Thyroid gland (tissue), 4 donors: Measurements from ENCODE around the gene PDXK. TPM values are rescaled to one million over a fixed set of nuclear protein-coding genes. Genes with fewer than 3 reads are reported as not detected.
A peak's percentile ranks its signal among the peaks of the same experiment; 100 is the strongest.

ENCODE experiments used
- DNase-seq, 2 donors: peaks; one replicate each; pipeline ENCODE4 v3.0.0-alpha.2; 2019
- H3K27ac ChIP-seq, 3 donors: fragments of 200-600 bp; sonication (generic); 1 replicate in 2 of 3; 2 replicates in 1 of 3; pipeline ENCODE4 v1.5.1; 2016 to 2019; ENCODE audit warnings: mild to moderate bottlenecking in 1 of 3, moderate library complexity in 1 of 3
- H3K27me3 ChIP-seq: fragments of 200-600 bp; sonication (generic); one replicate; pipeline ENCODE4 v1.5.1; 2019
- H3K36me3 ChIP-seq, 2 donors: fragments of 200-600 bp; sonication (generic); one replicate each; pipeline ENCODE4 v1.5.1; 2016 to 2019
- H3K4me1 ChIP-seq, 2 donors: fragments of 200-600 bp; sonication (generic); one replicate each; pipeline ENCODE4 v1.5.1; 2017 to 2019
- H3K4me3 ChIP-seq, 3 donors: fragments of 200-600 bp; sonication (generic); replicated peaks in 1 of 3; 1 replicate in 2 of 3; 2 replicates in 1 of 3; pipeline ENCODE4 v1.5.1; 2016; ENCODE audit warnings: mild to moderate bottlenecking in 1 of 3
- H3K9me3 ChIP-seq: fragments of 200-600 bp; sonication (generic); one replicate; pipeline ENCODE4 v1.5.1; 2017
- POLR2A ChIP-seq, 2 donors: fragments of 450-650 bp; IDR thresholded peaks; one replicate each; pipeline ENCODE4 v1.6.1; 2017; ENCODE audit warnings: antibody characterized with exemption in 2 of 2, mild to moderate bottlenecking in 2 of 2, moderate library complexity in 1 of 2
- WGBS, 2 donors: methylation state at CpG; one replicate each; pipeline ENCODE4 v1.1.5; 2017; 5-methylcytosine and 5-hydroxymethylcytosine counted together
- intact Hi-C: fragments of 100-400 bp; cut with DNase I; formaldehyde crosslinking; loops from one replicate; pipeline ENCODE4 v1.15.1; 2023
- total RNA-seq, 4 donors: library from RNA; depleted of rRNA; stranded (reverse); fragments of >200 nt; gene quantifications; one replicate each; pipeline ENCODE4 v1.2.3, GENCODE V29; 2016
- TF ChIP-seq, protein P1 (sequence below), 6 experiments: fragments of 200-600 bp in 3 of 6; fragments of 450-650 bp in 3 of 6; sonication (generic) in 3 of 6; IDR thresholded peaks; one replicate each; pipeline ENCODE4 v1.5.1; 2016 to 2019; ENCODE audit warnings: antibody characterized with exemption in 6 of 6, mild to moderate bottlenecking in 2 of 6, inconsistent platforms in 1 of 6, moderate library complexity in 1 of 6

The PDXK gene
- total RNA-seq, 4 donors from 2014 or later, result 70.6 to 95.5 (median 92.4) TPM

DNA sequence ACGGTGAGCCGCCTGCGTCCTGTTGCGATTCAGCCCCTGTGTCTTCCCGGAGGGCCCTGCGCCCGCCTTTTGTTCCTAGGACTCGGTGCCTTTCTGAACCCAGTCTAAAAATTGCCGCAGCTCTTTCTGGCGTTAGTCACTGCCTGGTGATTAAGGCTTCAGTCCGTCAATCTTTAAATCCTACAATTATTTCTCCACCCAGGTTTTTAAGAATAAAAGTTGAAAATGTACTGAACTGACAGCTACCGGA is 16.2 kb upstream of the PDXK start:
- Histone ChIP-seq H3K4me3 (no peak overlapping the region), H3K36me3 (no peaks in the 10 kb centered on the region), H3K4me1 (peaks cover 0 to 13% of the 10 kb centered on the region in 2 donors), H3K9me3 (no peaks in the 10 kb centered on the region), H3K27ac (no peak overlapping the region), H3K27me3 (no peaks in the 10 kb centered on the region)
- intact Hi-C loops, result loop anchor here (5.0 kb wide), 1 partner anchor 40 kb away; no protein-coding TSS in a partner anchor
- DNase-seq, result no peak
- whole genome bisulfite sequencing, 2 donors, result 61 to 73% methylated on average over 12 of the region's 12 CpGs
- no peak for TF ChIP-seq POLR2A (IDR thresholded peaks at IDR 0.05)
- TF ChIP-seq, protein P1, sequence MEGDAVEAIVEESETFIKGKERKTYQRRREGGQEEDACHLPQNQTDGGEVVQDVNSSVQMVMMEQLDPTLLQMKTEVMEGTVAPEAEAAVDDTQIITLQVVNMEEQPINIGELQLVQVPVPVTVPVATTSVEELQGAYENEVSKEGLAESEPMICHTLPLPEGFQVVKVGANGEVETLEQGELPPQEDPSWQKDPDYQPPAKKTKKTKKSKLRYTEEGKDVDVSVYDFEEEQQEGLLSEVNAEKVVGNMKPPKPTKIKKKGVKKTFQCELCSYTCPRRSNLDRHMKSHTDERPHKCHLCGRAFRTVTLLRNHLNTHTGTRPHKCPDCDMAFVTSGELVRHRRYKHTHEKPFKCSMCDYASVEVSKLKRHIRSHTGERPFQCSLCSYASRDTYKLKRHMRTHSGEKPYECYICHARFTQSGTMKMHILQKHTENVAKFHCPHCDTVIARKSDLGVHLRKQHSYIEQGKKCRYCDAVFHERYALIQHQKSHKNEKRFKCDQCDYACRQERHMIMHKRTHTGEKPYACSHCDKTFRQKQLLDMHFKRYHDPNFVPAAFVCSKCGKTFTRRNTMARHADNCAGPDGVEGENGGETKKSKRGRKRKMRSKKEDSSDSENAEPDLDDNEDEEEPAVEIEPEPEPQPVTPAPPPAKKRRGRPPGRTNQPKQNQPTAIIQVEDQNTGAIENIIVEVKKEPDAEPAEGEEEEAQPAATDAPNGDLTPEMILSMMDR (IDR thresholded peaks at IDR 0.05), result no peak

DNA sequence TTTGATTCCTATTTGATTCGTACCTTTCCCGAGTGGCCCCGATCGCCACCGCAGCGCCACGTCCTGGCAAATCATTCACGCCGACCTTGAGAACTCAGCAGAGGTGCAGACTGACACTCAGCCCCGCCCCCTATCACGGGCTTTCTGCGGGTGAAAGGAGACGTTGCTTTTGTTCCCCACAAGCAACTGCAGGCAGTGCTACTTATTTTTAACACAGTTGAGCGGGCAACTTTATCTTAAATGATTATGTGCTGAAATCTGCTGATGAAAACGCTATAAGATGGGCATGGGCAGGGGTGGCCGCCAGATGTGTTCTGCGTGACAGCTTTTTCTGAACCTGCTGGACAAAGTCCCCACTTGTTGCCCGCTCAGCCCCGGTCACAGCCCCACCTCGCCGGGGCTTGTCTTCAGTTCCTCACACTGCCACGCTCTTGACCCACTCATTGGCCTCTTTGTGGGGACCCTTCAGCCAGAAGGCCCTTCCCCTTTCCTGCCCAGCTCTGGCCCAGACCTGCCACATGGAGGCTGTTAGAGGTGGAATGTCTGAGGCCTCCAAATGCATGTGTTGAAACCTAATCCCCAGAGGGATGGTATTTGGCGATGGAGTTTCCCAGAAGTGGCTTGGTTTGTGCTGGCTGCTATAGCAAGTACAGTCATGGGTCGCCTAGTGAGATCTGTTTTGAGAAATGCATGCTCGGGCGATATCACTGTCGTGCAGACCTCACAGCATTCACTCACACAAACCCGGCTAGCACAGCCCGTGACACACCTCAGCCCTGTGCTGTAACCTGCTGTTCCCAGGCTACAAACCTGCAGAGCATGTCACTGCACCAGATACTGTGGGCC is 15.7 kb upstream of the PDXK start:
- peaks cover 0 to 13% of the 10 kb centered on the region in 2 donors for H3K4me1 ChIP-seq
- TF ChIP-seq, protein P1 (IDR thresholded peaks at IDR 0.05), result no peak
- peak in 1 of 2 donors; percentile 10 for TF ChIP-seq POLR2A (IDR thresholded peaks at IDR 0.05)
- H3K9me3 ChIP-seq, result no peaks in the 10 kb centered on the region
- no peak overlapping the region for H3K27ac ChIP-seq
- no peak overlapping the region for H3K4me3 ChIP-seq
- DNase-seq, result peak; percentile 67 to 76
- WGBS, 2 donors, result 35 to 43% methylated on average over 28 to 29 of the region's 29 CpGs
- H3K27me3 ChIP-seq, result no peaks in the 10 kb centered on the region
- intact Hi-C loops, result loop anchor here (5.0 kb wide), 1 partner anchor 41 kb away; no protein-coding TSS in a partner anchor
- H3K36me3 ChIP-seq, result no peaks in the 10 kb centered on the region

DNA sequence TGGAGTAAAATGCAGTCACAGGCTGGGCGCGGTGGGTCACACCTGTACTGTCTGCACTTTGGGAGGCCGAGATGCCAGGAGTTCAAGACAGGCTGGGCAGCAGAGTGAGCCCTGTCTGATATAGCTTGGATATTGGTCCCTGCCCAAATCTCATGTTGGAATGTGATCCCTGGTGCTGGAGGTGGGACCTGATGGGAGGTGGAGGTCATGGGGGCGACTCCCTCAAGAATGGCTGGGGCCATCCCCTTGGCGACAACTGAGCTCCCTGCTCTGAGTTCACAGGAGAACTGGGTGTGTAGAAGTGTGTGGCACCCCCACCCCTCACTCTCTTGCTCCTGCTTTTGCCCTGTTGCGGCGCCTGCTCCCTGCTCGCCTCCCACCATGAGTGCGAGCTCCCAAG is 11.5 kb upstream of the PDXK start:
- H3K4me3 ChIP-seq, result no peak overlapping the region
- intact Hi-C loops, result no loop called here
- no peaks in the 10 kb centered on the region for H3K9me3 ChIP-seq
- peaks cover 6 to 19% of the 10 kb centered on the region in 2 donors for H3K4me1 ChIP-seq
- H3K36me3 ChIP-seq, result no peaks in the 10 kb centered on the region
- WGBS, 2 donors, result 98% methylated on average over 6 to 9 of the region's 9 CpGs
- no peaks in the 10 kb centered on the region for H3K27me3 ChIP-seq
- DNase-seq, result no peak
- TF ChIP-seq, protein P1 (IDR thresholded peaks at IDR 0.05), result no peak
- TF ChIP-seq POLR2A (IDR thresholded peaks at IDR 0.05), result no peak
- no peak overlapping the region for H3K27ac ChIP-seq

DNA sequence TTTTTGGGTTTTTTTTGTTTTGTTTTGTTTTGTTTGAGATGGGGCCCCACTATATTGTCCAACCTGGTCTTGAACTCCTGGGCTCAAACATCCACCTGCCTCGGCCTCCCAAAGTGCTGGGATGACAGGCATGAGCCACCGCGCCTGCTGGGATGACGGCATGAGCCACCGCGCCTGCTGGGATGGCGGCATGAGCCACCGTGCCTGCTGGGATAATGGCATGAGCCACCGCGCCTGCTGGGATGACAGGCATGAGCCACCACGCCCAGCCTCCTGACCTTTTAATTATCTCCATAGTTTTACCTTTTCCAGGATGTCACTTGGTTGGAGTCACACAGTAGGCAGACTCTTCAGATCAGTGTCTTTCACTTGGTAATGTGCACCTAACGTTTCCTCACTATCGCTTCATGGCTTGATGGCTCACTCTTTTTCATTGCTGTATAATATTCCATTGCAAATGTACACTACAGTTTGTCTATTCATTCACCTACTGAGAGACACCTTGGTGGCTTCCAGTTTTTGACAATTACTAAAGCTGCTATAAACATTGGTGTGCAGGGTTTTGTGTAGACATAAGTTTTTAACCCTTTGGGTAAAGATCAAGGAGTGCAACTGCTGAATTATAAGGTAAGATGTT is 10.1 kb upstream of the PDXK start:
- H3K27me3 ChIP-seq, result no peaks in the 10 kb centered on the region
- no peaks in the 10 kb centered on the region for H3K9me3 ChIP-seq
- TF ChIP-seq, protein P1 (IDR thresholded peaks at IDR 0.05), result no peak
- TF ChIP-seq POLR2A (IDR thresholded peaks at IDR 0.05), result no peak
- DNase-seq, result no peak
- H3K36me3 ChIP-seq, result no peaks in the 10 kb centered on the region
- WGBS, 2 donors, result 90 to 92% methylated on average over 13 of the region's 13 CpGs
- H3K4me1 ChIP-seq, result peaks cover 11 to 21% of the 10 kb centered on the region in 2 donors
- no peak overlapping the region for H3K27ac ChIP-seq
- intact Hi-C loops, result no loop called here
- no peak overlapping the region for H3K4me3 ChIP-seq
